ENCODE results near the gene PLXNB1. TPM values are rescaled to one million over a fixed set of nuclear protein-coding genes. Genes with fewer than 3 reads are reported as not detected.

PLXNB1 gene
- total RNA-seq, 1 donor from 2014 or later: 195 TPM

DNA sequence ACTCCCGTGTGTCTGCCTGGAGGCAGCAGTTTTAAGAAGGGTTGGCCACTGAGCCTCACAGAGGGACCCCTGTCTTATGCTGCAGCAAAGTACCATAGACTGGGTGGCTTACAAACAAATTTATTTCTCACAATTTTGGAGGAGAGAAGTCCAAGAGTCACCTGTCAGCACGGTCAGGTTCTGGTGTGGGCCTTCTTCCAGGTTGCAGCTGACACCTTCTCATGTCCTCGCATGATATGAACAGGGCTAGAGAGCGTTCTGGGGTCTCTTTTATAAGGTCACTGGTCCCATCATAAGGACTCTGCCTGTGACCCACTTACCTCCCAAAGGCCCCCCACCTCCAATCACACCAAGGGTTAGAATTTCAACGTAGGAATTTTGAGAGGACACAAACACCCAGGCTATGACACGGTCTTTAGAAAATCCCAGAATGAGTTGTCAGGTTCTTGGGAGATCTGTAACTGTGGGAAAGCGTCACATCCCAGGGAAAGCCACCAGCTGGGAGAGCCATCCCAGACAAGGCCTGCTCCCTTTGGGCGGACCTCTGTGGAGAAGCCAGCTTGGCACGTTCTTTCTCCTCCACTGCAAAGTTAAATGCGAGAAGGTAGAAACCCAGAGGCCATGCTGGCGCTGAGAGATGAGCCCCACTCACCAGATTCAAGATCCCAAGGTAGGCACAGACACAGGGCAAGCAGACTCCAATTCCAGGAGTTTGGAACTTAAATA lies 58.1 kb downstream of the PLXNB1 start, which contains the start of gene FBXW12:
Gene FBXW12 (plus strand): TSS at position 569 of the 726 bp plus-strand sequence. CDS start 549 bp downstream, outside the sequence.
- H3K27me3 Mint-ChIP-seq (ENCODE audit: unreplicated experiment): peaks cover 2% of the 10 kb centered on the region
- peaks cover 22% of the 10 kb centered on the region for H3K4me1 Mint-ChIP-seq (ENCODE audit: low read depth, unreplicated experiment)
- H3K36me3 Mint-ChIP-seq (ENCODE audit: unreplicated experiment): no peaks in the 10 kb centered on the region
- H3K9me3 Mint-ChIP-seq (ENCODE audit: unreplicated experiment): no peaks in the 10 kb centered on the region
- H3K4me3 Mint-ChIP-seq (ENCODE audit: unreplicated experiment): no peak within 1 kb of the TSS
- DNase-seq: no peak
- TF ChIP-seq, protein P1, sequence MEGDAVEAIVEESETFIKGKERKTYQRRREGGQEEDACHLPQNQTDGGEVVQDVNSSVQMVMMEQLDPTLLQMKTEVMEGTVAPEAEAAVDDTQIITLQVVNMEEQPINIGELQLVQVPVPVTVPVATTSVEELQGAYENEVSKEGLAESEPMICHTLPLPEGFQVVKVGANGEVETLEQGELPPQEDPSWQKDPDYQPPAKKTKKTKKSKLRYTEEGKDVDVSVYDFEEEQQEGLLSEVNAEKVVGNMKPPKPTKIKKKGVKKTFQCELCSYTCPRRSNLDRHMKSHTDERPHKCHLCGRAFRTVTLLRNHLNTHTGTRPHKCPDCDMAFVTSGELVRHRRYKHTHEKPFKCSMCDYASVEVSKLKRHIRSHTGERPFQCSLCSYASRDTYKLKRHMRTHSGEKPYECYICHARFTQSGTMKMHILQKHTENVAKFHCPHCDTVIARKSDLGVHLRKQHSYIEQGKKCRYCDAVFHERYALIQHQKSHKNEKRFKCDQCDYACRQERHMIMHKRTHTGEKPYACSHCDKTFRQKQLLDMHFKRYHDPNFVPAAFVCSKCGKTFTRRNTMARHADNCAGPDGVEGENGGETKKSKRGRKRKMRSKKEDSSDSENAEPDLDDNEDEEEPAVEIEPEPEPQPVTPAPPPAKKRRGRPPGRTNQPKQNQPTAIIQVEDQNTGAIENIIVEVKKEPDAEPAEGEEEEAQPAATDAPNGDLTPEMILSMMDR (IDR thresholded peaks at IDR 0.05; ENCODE audit: partially characterized antibody, unreplicated experiment): no peak
- H3K27ac Mint-ChIP-seq (ENCODE audit: unreplicated experiment): no peak within 1 kb of the TSS

GRCh38 chr3:48370333-48370713 lies 59.6 kb downstream of the PLXNB1 start:
- peaks cover 3% of the 10 kb centered on the region for H3K27me3 Mint-ChIP-seq (ENCODE audit: unreplicated experiment)
- TF ChIP-seq, protein P1 (IDR thresholded peaks at IDR 0.05; ENCODE audit: partially characterized antibody, unreplicated experiment): no peak
- no peaks in the 10 kb centered on the region for H3K9me3 Mint-ChIP-seq (ENCODE audit: unreplicated experiment)
- H3K36me3 Mint-ChIP-seq (ENCODE audit: unreplicated experiment): no peaks in the 10 kb centered on the region
- H3K4me1 Mint-ChIP-seq (ENCODE audit: low read depth, unreplicated experiment): peaks cover 22% of the 10 kb centered on the region
- DNase-seq: no peak
- H3K4me3 Mint-ChIP-seq (ENCODE audit: unreplicated experiment): no peak overlapping the region
- no peak overlapping the region for H3K27ac Mint-ChIP-seq (ENCODE audit: unreplicated experiment)

DNA sequence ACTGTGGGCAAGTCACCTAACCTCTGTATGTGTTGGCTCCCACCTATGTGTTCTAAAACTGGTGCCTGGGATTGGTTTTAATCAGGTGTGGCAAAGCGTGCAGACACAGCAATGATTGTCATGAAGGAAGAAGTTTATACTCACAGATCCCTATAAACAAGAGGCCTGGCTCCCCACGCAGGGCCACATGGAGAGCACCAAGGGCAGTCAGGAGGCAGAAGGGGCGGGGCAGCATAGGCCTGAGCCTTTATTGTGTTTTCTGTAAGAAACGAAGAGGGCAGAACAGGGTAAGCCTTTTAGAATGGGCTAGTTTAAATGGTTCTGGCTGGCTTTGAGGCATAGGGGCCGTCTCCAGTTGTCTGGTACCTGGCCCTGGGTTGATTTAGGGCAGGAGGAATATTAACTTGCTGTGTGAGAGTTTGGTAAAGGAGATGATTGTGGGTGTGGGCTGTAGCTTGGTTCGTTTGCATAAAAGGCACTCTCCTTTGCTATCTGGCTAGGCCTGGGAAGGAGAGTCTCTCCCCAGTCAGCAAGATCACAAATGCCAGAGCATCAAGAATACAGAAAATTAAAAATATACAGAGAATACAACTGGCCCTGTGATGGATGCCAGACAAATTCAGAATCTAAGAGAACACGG lies 60.1 kb downstream of the PLXNB1 start:
- Mint-ChIP-seq H3K27me3 (ENCODE audit: unreplicated experiment) (peaks cover 3% of the 10 kb centered on the region), H3K27ac (ENCODE audit: unreplicated experiment) (no peak overlapping the region), H3K4me3 (ENCODE audit: unreplicated experiment) (no peak overlapping the region), H3K9me3 (ENCODE audit: unreplicated experiment) (no peaks in the 10 kb centered on the region), H3K36me3 (ENCODE audit: unreplicated experiment) (no peaks in the 10 kb centered on the region), H3K4me1 (ENCODE audit: low read depth, unreplicated experiment) (peaks cover 22% of the 10 kb centered on the region)
- TF ChIP-seq, protein P1 (IDR thresholded peaks at IDR 0.05; ENCODE audit: partially characterized antibody, unreplicated experiment): no peak
- DNase-seq: no peak

DNA sequence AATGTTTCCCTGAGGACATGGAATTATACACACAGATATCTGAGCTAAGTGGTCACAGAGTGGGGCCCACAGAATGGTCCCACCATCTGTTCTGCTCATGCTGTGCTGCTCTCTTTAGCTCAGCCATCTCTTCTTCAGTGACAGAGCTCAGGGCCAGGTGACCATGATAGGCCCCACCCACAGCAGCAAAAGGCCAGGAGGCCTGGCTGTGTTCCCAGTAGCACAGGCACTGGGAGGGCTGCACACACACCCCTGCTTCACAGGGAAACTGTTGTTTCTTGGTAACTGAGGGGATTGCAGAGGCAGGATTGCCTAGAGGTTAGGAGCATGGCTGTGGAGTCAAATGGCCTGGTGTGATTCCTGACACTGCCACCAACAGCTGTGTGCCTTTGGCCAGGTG lies 62.7 kb downstream of the PLXNB1 start:
- Mint-ChIP-seq H3K36me3 (ENCODE audit: unreplicated experiment) (no peaks in the 10 kb centered on the region), H3K4me3 (ENCODE audit: unreplicated experiment) (no peak overlapping the region), H3K4me1 (ENCODE audit: low read depth, unreplicated experiment) (peaks cover 19% of the 10 kb centered on the region), H3K27ac (ENCODE audit: unreplicated experiment) (no peak overlapping the region), H3K27me3 (ENCODE audit: unreplicated experiment) (peaks cover 3% of the 10 kb centered on the region), H3K9me3 (ENCODE audit: unreplicated experiment) (no peaks in the 10 kb centered on the region)
- DNase-seq: peak; percentile 33
- TF ChIP-seq, protein P1 (IDR thresholded peaks at IDR 0.05; ENCODE audit: partially characterized antibody, unreplicated experiment): no peak

- Mint-ChIP-seq H3K4me1 (ENCODE audit: low read depth, unreplicated experiment) (peaks cover 15% of the 10 kb centered on the region), H3K36me3 (ENCODE audit: unreplicated experiment) (peaks cover 6% of the 10 kb centered on the region), H3K4me3 (ENCODE audit: unreplicated experiment) (no peak overlapping the region), H3K27me3 (ENCODE audit: unreplicated experiment) (peaks cover 3% of the 10 kb centered on the region), H3K9me3 (ENCODE audit: unreplicated experiment) (no peaks in the 10 kb centered on the region), H3K27ac (ENCODE audit: unreplicated experiment) (no peak overlapping the region)
- TF ChIP-seq, protein P1 (IDR thresholded peaks at IDR 0.05; ENCODE audit: partially characterized antibody, unreplicated experiment): no peak
- no peak for DNase-seq
Observed at GRCh38 chr3:48364840-48365239, 65.0 kb downstream of the PLXNB1 start.

All from glutamatergic neuron (in vitro differentiated cells).